ENCODE results near the gene INHA. TPM values are rescaled to one million over a fixed set of nuclear protein-coding genes. Genes with fewer than 3 reads are reported as not detected.

INHA gene
- total RNA-seq, 1 donor from 2014 or later: not detected

- intact Hi-C loops (cut with micrococcal nuclease): loop anchor here (1.0 to 5.0 kb wide), 11 partner anchors 11 to 1976 kb away; partner anchors contain the start of genes AAMP, ANKZF1, ATG9A and CTDSP1
Measured at GRCh38 chr2:219540784-219541504, 31.2 kb upstream of the INHA start.

GRCh38 chr2:219541611-219542180 lies 30.4 kb upstream of the INHA start:
- intact Hi-C loops (cut with micrococcal nuclease): loop anchor here (1.0 to 5.0 kb wide), 14 partner anchors 11 to 1976 kb away; partner anchors contain the start of genes AAMP, ANKZF1, ATG9A and CTDSP1

GRCh38 chr2:219542931-219543595 lies 29.0 kb upstream of the INHA start:
- intact Hi-C loops (cut with micrococcal nuclease): loop anchor here (1.0 to 5.0 kb wide), 16 partner anchors 9 to 1974 kb away; partner anchors contain the start of genes AAMP, ANKZF1, ATG9A and CNOT9

GRCh38 chr2:219543596-219544358 lies 28.3 kb upstream of the INHA start, which contains the start of the genes CHPF and TMEM198:
Gene CHPF, minus strand, starts transcription at chr2:219543809. Its CDS starts 271 bp downstream, at chr2:219543538.
Gene TMEM198, plus strand, starts transcription at chr2:219544028. Its CDS starts 700 bp downstream, at chr2:219544728.
- intact Hi-C loops (cut with micrococcal nuclease): loop anchor here (1.0 to 5.0 kb wide), 16 partner anchors 9 to 1974 kb away; partner anchors contain the start of genes AAMP, ANKZF1, ATG9A and CNOT9

- intact Hi-C loops (cut with micrococcal nuclease): loop anchor here (5.0 kb wide), 8 partner anchors 247 to 1973 kb away; partner anchors contain the start of genes AAMP, ANKZF1, ATG9A and CTDSP1
Measured at GRCh38 chr2:219544567-219544966, 27.5 kb upstream of the INHA start.

- intact Hi-C loops (cut with micrococcal nuclease): no loop called here
Measured at GRCh38 chr2:219545295-219545942, 26.7 kb upstream of the INHA start.

- intact Hi-C loops (cut with micrococcal nuclease): no loop called here
Measured at GRCh38 chr2:219545943-219546352, 26.2 kb upstream of the INHA start.

GRCh38 chr2:219547621-219548020 lies 24.5 kb upstream of the INHA start:
- intact Hi-C loops (cut with micrococcal nuclease): no loop called here

GRCh38 chr2:219548990-219549389 lies 23.1 kb upstream of the INHA start:
- intact Hi-C loops (cut with micrococcal nuclease): no loop called here

- intact Hi-C loops (cut with micrococcal nuclease): no loop called here
Measured at GRCh38 chr2:219549619-219550018, 22.5 kb upstream of the INHA start.

- intact Hi-C loops (cut with micrococcal nuclease): loop anchor here (1.0 to 2.0 kb wide), 6 partner anchors 8 to 1145 kb away; partner anchors contain the start of genes CHPF and GMPPA
Measured at GRCh38 chr2:219551441-219552381, 20.4 kb upstream of the INHA start.

GRCh38 chr2:219552382-219553167 lies 19.5 kb upstream of the INHA start:
- intact Hi-C loops (cut with micrococcal nuclease): loop anchor here (1.0 to 2.0 kb wide), 6 partner anchors 9 to 1146 kb away; partner anchors contain the start of genes CHPF and GMPPA

- intact Hi-C loops (cut with micrococcal nuclease): loop anchor here (2.0 kb wide), 1 partner anchor 90 kb away; no protein-coding TSS in a partner anchor
Measured at GRCh38 chr2:219553168-219553417, 19.0 kb upstream of the INHA start.

GRCh38 chr2:219553463-219553963 lies 18.6 kb upstream of the INHA start:
- intact Hi-C loops (cut with micrococcal nuclease): loop anchor here (2.0 kb wide), 1 partner anchor 89 kb away; no protein-coding TSS in a partner anchor

GRCh38 chr2:219554350-219554749 lies 17.8 kb upstream of the INHA start:
- intact Hi-C loops (cut with micrococcal nuclease): no loop called here

- intact Hi-C loops (cut with micrococcal nuclease): no loop called here
Measured at GRCh38 chr2:219555956-219556355, 16.2 kb upstream of the INHA start.

GRCh38 chr2:219556413-219556812 lies 15.7 kb upstream of the INHA start:
- intact Hi-C loops (cut with micrococcal nuclease): no loop called here

GRCh38 chr2:219557320-219557719 lies 14.8 kb upstream of the INHA start:
- intact Hi-C loops (cut with micrococcal nuclease): no loop called here
